Fibroblast of lung (primary cell): ENCODE results near the gene IL1A. TPM values are rescaled to one million over a fixed set of nuclear protein-coding genes. Genes with fewer than 3 reads are reported as not detected.

Source experiments
- DNase-seq, 2 donors: peaks; one replicate each; pipeline versions ENCODE4 v3.0.0 to v3.0.0-alpha.2; 2010; ENCODE audit warnings: low read depth in 2 of 2
- H2AFZ ChIP-seq: 2 replicates; pipeline ENCODE4 v1.5.1; 2012; ENCODE audit warnings: low read length, control low read depth, inconsistent platforms
- H3K27ac ChIP-seq: 2 replicates; pipeline ENCODE4 v1.5.1; 2011; ENCODE audit warnings: low read length, control low read depth; ENCODE audit not compliant: insufficient read depth
- H3K27me3 ChIP-seq: 2 replicates; pipeline ENCODE4 v1.5.1; 2011; ENCODE audit warnings: mild to moderate bottlenecking, low read length; ENCODE audit not compliant: control insufficient read depth, insufficient read depth
- H3K36me3 ChIP-seq: 2 replicates; pipeline ENCODE4 v1.5.1; 2011; ENCODE audit warnings: low read length; ENCODE audit not compliant: control insufficient read depth, insufficient read depth
- H3K4me1 ChIP-seq: 2 replicates; pipeline ENCODE4 v1.5.1; 2011; ENCODE audit warnings: low read length; ENCODE audit not compliant: control insufficient read depth, insufficient read depth; ENCODE audit errors: extremely low read depth
- H3K4me2 ChIP-seq: 2 replicates; pipeline ENCODE4 v1.5.1; 2011; ENCODE audit warnings: low read length, control low read depth; ENCODE audit not compliant: insufficient read depth; ENCODE audit errors: extremely low read depth
- H3K4me3 ChIP-seq, 4 experiments: fragments of 200-600 bp in 1 of 4; sonication (generic) in 1 of 4; replicated peaks in 1 of 4; 2 replicates each; pipeline ENCODE4 v1.5.1; 2011 to 2016; ENCODE audit warnings: low read length in 4 of 4, low read depth in 3 of 4, mild to moderate bottlenecking in 3 of 4, control low read depth in 2 of 4, inconsistent platforms in 1 of 4, mixed read lengths in 1 of 4; ENCODE audit not compliant: insufficient read depth in 1 of 4; ENCODE audit errors: control extremely low read depth in 1 of 4
- H3K79me2 ChIP-seq: 2 replicates; pipeline ENCODE4 v1.5.1; 2012; ENCODE audit warnings: mild to moderate bottlenecking, low read length, inconsistent platforms; ENCODE audit not compliant: control insufficient read depth, insufficient read depth
- H3K9ac ChIP-seq: 2 replicates; pipeline ENCODE4 v1.5.1; 2011; ENCODE audit warnings: mild to moderate bottlenecking, low read length, control low read depth; ENCODE audit not compliant: insufficient read depth
- H3K9me3 ChIP-seq: 2 replicates; pipeline ENCODE4 v1.5.1; 2012; ENCODE audit warnings: low read depth, low read length; ENCODE audit not compliant: control insufficient read depth, insufficient read depth
- H4K20me1 ChIP-seq: 2 replicates; pipeline ENCODE4 v1.5.1; 2011; ENCODE audit warnings: low read length; ENCODE audit not compliant: control insufficient read depth, insufficient read depth; ENCODE audit errors: extremely low read depth
- CTCF ChIP-seq, 2 donors: IDR thresholded peaks in 1 of 2; conservative IDR thresholded peaks in 1 of 2; 1 replicate in 1 of 2; 2 replicates in 1 of 2; pipeline ENCODE4 v1.5.1; 2011 to 2012; ENCODE audit warnings: low read length in 2 of 2, control low read depth in 1 of 2, inconsistent platforms in 1 of 2, low read depth in 1 of 2, mild to moderate bottlenecking in 1 of 2
- EZH2 ChIP-seq: IDR thresholded peaks from 2 replicates; pipeline ENCODE4 v1.5.1; 2012; ENCODE audit warnings: low read length, control low read depth, mild to moderate bottlenecking; ENCODE audit errors: missing control alignments
- polyA plus RNA-seq, 2 donors: library from polyadenylated mRNA; depleted of rRNA in 1 of 2; stranded (reverse) in 1 of 2; unstranded in 1 of 2; fragments of >200 nt; gene quantifications; 2 replicates each; pipeline ENCODE4 v1.2.1, GENCODE V29; 2011 to 2012; ENCODE audit warnings: missing spikeins in 1 of 2
- total RNA-seq: library from RNA; depleted of rRNA; stranded (reverse); fragments of >200 nt; gene quantifications from 2 replicates; pipeline ENCODE4 v1.2.1, GENCODE V29; 2014

IL1A gene
- total and polyA plus RNA-seq, 2 donors (not counting 1 experiment from before 2014, with no cell fraction given), result 0.07 to 0.17 TPM

- H3K79me2 ChIP-seq, result no peaks in the 10 kb centered on the region
- no peaks in the 10 kb centered on the region for H3K27me3 ChIP-seq
- no peak for DNase-seq
- H3K4me3 ChIP-seq, result no peak overlapping the region
- H3K9ac ChIP-seq, result no peak overlapping the region
- no peaks in the 10 kb centered on the region for H4K20me1 ChIP-seq
- no peak overlapping the region for H2AFZ ChIP-seq
- peaks cover 2% of the 10 kb centered on the region for H3K4me1 ChIP-seq
- H3K27ac ChIP-seq, result no peak overlapping the region
- H3K4me2 ChIP-seq, result no peak overlapping the region
- no peak for TF ChIP-seq EZH2
- TF ChIP-seq CTCF (conservative IDR thresholded peaks at IDR 0.05 in 1 of 2, IDR thresholded peaks at IDR 0.05 in 1 of 2; ENCODE audit: low read depth in 1 of 2, low read length in 2 of 2), result no peak
- no peaks in the 10 kb centered on the region for H3K9me3 ChIP-seq
- H3K36me3 ChIP-seq, result no peaks in the 10 kb centered on the region
These were observed 15.0 kb upstream of the IL1A start for GRCh38 chr2:112798979-112799975.

GRCh38 chr2:112796486-112796885 lies 12.2 kb upstream of the IL1A start:
- no peak overlapping the region for H3K9ac ChIP-seq
- no peak overlapping the region for H3K27ac ChIP-seq
- peaks cover 4% of the 10 kb centered on the region for H3K4me1 ChIP-seq
- no peaks in the 10 kb centered on the region for H3K27me3 ChIP-seq
- no peak overlapping the region for H3K4me2 ChIP-seq
- no peaks in the 10 kb centered on the region for H3K9me3 ChIP-seq
- no peak for DNase-seq
- H4K20me1 ChIP-seq, result no peaks in the 10 kb centered on the region
- no peak overlapping the region for H3K4me3 ChIP-seq
- no peaks in the 10 kb centered on the region for H3K36me3 ChIP-seq
- TF ChIP-seq CTCF (conservative IDR thresholded peaks at IDR 0.05 in 1 of 2, IDR thresholded peaks at IDR 0.05 in 1 of 2; ENCODE audit: low read depth in 1 of 2, low read length in 2 of 2) (no peak), EZH2 (no peak)
- no peak overlapping the region for H2AFZ ChIP-seq
- H3K79me2 ChIP-seq, result no peaks in the 10 kb centered on the region

GRCh38 chr2:112795774-112796173 lies 11.5 kb upstream of the IL1A start:
- no peak overlapping the region for H3K9ac ChIP-seq
- H3K27ac ChIP-seq, result no peak overlapping the region
- no peak for TF ChIP-seq EZH2
- TF ChIP-seq CTCF (conservative IDR thresholded peaks at IDR 0.05 in 1 of 2, IDR thresholded peaks at IDR 0.05 in 1 of 2; ENCODE audit: low read depth in 1 of 2, low read length in 2 of 2), result no peak
- H3K27me3 ChIP-seq, result no peaks in the 10 kb centered on the region
- no peak overlapping the region for H3K4me3 ChIP-seq
- no peaks in the 10 kb centered on the region for H3K36me3 ChIP-seq
- H3K4me2 ChIP-seq, result no peak overlapping the region
- H2AFZ ChIP-seq, result no peak overlapping the region
- no peaks in the 10 kb centered on the region for H3K9me3 ChIP-seq
- H3K79me2 ChIP-seq, result no peaks in the 10 kb centered on the region
- no peaks in the 10 kb centered on the region for H4K20me1 ChIP-seq
- H3K4me1 ChIP-seq, result peaks cover 4% of the 10 kb centered on the region
- no peak for DNase-seq
